Skeletal muscle satellite cell (primary cell): ENCODE results near the gene HTR2A.

Experiments used
- H3K27me3 ChIP-seq: 2 replicates; pipeline ENCODE4 v1.7.0; 2013; ENCODE audit warnings: low read length; ENCODE audit not compliant: control insufficient read depth, insufficient read depth
- H3K36me3 ChIP-seq: 2 replicates; pipeline ENCODE4 v1.7.0; 2013; ENCODE audit warnings: mild to moderate bottlenecking, control low read depth, low read length; ENCODE audit not compliant: insufficient read depth
- H3K4me1 ChIP-seq: 2 replicates; pipeline ENCODE4 v1.7.0; 2013; ENCODE audit warnings: low read length; ENCODE audit not compliant: control insufficient read depth, insufficient read depth
- H3K4me2 ChIP-seq: 2 replicates; pipeline ENCODE4 v1.7.0; 2013; ENCODE audit warnings: mild to moderate bottlenecking, low read length
- H3K4me3 ChIP-seq: 2 replicates; pipeline ENCODE4 v1.7.0; 2013; ENCODE audit warnings: low read length
- H3K9ac ChIP-seq: 2 replicates; pipeline ENCODE4 v1.7.0; 2013; ENCODE audit warnings: mild to moderate bottlenecking, low read depth, low read length, moderate library complexity
- H3K9me3 ChIP-seq: replicated peaks from 2 replicates; pipeline ENCODE4 v1.7.0; 2013; ENCODE audit warnings: mild to moderate bottlenecking, control low read depth, low read length

Gene HTR2A

GRCh38 chr13:46868091-46868490, 28.8 kb downstream of the HTR2A start:
- no peaks in the 10 kb centered on the region for H3K9me3 ChIP-seq
- H3K36me3 ChIP-seq = no peaks in the 10 kb centered on the region

GRCh38 chr13:46866150-46866549, 30.7 kb downstream of the HTR2A start:
- H3K36me3 ChIP-seq = no peaks in the 10 kb centered on the region
- no peak overlapping the region for H3K4me3 ChIP-seq
- H3K27me3 ChIP-seq = peaks cover 3% of the 10 kb centered on the region
- H3K4me1 ChIP-seq = peaks cover 3% of the 10 kb centered on the region
- H3K4me2 ChIP-seq = no peak overlapping the region
- no peaks in the 10 kb centered on the region for H3K9me3 ChIP-seq
- H3K9ac ChIP-seq = no peak overlapping the region

More at GRCh38 chr13:46868091-46868490, 28.8 kb downstream of the HTR2A start:
- Histone ChIP-seq H3K4me3 (no peak overlapping the region), H3K9ac (no peak overlapping the region), H3K4me1 (peaks cover 3% of the 10 kb centered on the region), H3K27me3 (peaks cover 4% of the 10 kb centered on the region), H3K4me2 (no peak overlapping the region)

GRCh38 chr13:46864941-46865340, 31.9 kb downstream of the HTR2A start:
- Histone ChIP-seq H3K9ac (no peak overlapping the region), H3K27me3 (no peaks in the 10 kb centered on the region), H3K9me3 (no peaks in the 10 kb centered on the region), H3K4me3 (no peak overlapping the region), H3K4me2 (no peak overlapping the region), H3K36me3 (no peaks in the 10 kb centered on the region), H3K4me1 (peaks cover 3% of the 10 kb centered on the region)

- peaks cover 3% of the 10 kb centered on the region for H3K4me1 ChIP-seq
- no peak overlapping the region for H3K4me3 ChIP-seq
- no peaks in the 10 kb centered on the region for H3K27me3 ChIP-seq
- H3K9ac ChIP-seq = no peak overlapping the region
- H3K9me3 ChIP-seq = no peaks in the 10 kb centered on the region
- H3K4me2 ChIP-seq = no peak overlapping the region
- no peaks in the 10 kb centered on the region for H3K36me3 ChIP-seq
These were observed 34.9 kb downstream of the HTR2A start for GRCh38 chr13:46861959-46862358.

GRCh38 chr13:46860722-46861121, 36.1 kb downstream of the HTR2A start:
- H3K27me3 ChIP-seq = no peaks in the 10 kb centered on the region
- H3K4me3 ChIP-seq = no peak overlapping the region
- H3K4me2 ChIP-seq = no peak overlapping the region
- H3K9ac ChIP-seq = no peak overlapping the region
- H3K4me1 ChIP-seq = no peaks in the 10 kb centered on the region
- H3K9me3 ChIP-seq = no peaks in the 10 kb centered on the region
- H3K36me3 ChIP-seq = no peaks in the 10 kb centered on the region

- no peaks in the 10 kb centered on the region for H3K36me3 ChIP-seq
- H3K27me3 ChIP-seq = peaks cover 4% of the 10 kb centered on the region
- no peak overlapping the region for H3K4me2 ChIP-seq
- no peaks in the 10 kb centered on the region for H3K9me3 ChIP-seq
- H3K4me1 ChIP-seq = no peaks in the 10 kb centered on the region
- no peak overlapping the region for H3K4me3 ChIP-seq
- no peak overlapping the region for H3K9ac ChIP-seq
These were observed 38.1 kb downstream of the HTR2A start for GRCh38 chr13:46858776-46859175.

GRCh38 chr13:46858163-46858562, 38.7 kb downstream of the HTR2A start:
- H3K9ac ChIP-seq = no peak overlapping the region
- H3K4me1 ChIP-seq = no peaks in the 10 kb centered on the region
- no peak overlapping the region for H3K4me3 ChIP-seq
- H3K4me2 ChIP-seq = no peak overlapping the region
- H3K9me3 ChIP-seq = no peaks in the 10 kb centered on the region
- H3K27me3 ChIP-seq = peaks cover 10% of the 10 kb centered on the region
- H3K36me3 ChIP-seq = no peaks in the 10 kb centered on the region

- Histone ChIP-seq H3K9ac (no peak overlapping the region), H3K36me3 (no peaks in the 10 kb centered on the region), H3K9me3 (no peaks in the 10 kb centered on the region), H3K4me2 (no peak overlapping the region), H3K27me3 (peaks cover 18% of the 10 kb centered on the region), H3K4me1 (no peaks in the 10 kb centered on the region), H3K4me3 (no peak overlapping the region)
These were observed 41.2 kb downstream of the HTR2A start for GRCh38 chr13:46855664-46856063.

- Histone ChIP-seq H3K4me2 (no peak overlapping the region), H3K27me3 (peaks cover 18% of the 10 kb centered on the region), H3K4me1 (no peaks in the 10 kb centered on the region), H3K4me3 (no peak overlapping the region), H3K9me3 (no peaks in the 10 kb centered on the region), H3K36me3 (no peaks in the 10 kb centered on the region), H3K9ac (no peak overlapping the region)
These were observed 41.7 kb downstream of the HTR2A start for GRCh38 chr13:46855166-46855565.

- Histone ChIP-seq H3K36me3 (no peaks in the 10 kb centered on the region), H3K4me3 (no peak overlapping the region), H3K9me3 (no peaks in the 10 kb centered on the region), H3K27me3 (peaks cover 18% of the 10 kb centered on the region), H3K4me1 (no peaks in the 10 kb centered on the region), H3K4me2 (no peak overlapping the region), H3K9ac (no peak overlapping the region)
These were observed 44.7 kb downstream of the HTR2A start for GRCh38 chr13:46852168-46852567.

- H3K9ac ChIP-seq = no peak overlapping the region
- no peaks in the 10 kb centered on the region for H3K4me1 ChIP-seq
- H3K36me3 ChIP-seq = no peaks in the 10 kb centered on the region
- no peak overlapping the region for H3K4me2 ChIP-seq
- H3K9me3 ChIP-seq = no peaks in the 10 kb centered on the region
- peaks cover 18% of the 10 kb centered on the region for H3K27me3 ChIP-seq
- H3K4me3 ChIP-seq = no peak overlapping the region
These were observed 46.6 kb downstream of the HTR2A start for GRCh38 chr13:46850214-46850613.

- no peak overlapping the region for H3K9ac ChIP-seq
- peaks cover under 1% of the 10 kb centered on the region for H3K27me3 ChIP-seq
- no peaks in the 10 kb centered on the region for H3K36me3 ChIP-seq
- H3K4me1 ChIP-seq = no peaks in the 10 kb centered on the region
- no peaks in the 10 kb centered on the region for H3K9me3 ChIP-seq
- H3K4me3 ChIP-seq = no peak overlapping the region
- H3K4me2 ChIP-seq = no peak overlapping the region
These were observed 50.1 kb downstream of the HTR2A start for GRCh38 chr13:46846726-46847125.
